Left lobe of liver (tissue), 2 donors: ENCODE results near the gene PBOV1. TPM values are rescaled to one million over a fixed set of nuclear protein-coding genes. Genes with fewer than 3 reads are reported as not detected.
A peak's percentile ranks its signal among the peaks of the same experiment; 100 is the strongest.
"Not testable (repeated sequence)": the region's sequence is repeated elsewhere in the genome, so short reads cannot be mapped to it uniquely, and the experiment has no call there.

Experiments used
- ATAC-seq: fragments of 200-7000 bp; cut with Tn5 transposase; one replicate; pipeline ENCODE4 v1.9.1; 2020; ENCODE audit warnings: mild to moderate bottlenecking, moderate library complexity
- DNase-seq: peaks from one replicate; pipeline ENCODE4 v3.0.0-alpha.2; 2020; ENCODE audit warnings: low spot score
- total RNA-seq: library from RNA; stranded (reverse); gene quantifications from one replicate; pipeline ENCODE4 v1.2.1, GENCODE V29; 2021
- donor health status: DM: no; HTN: no; CAD: no; lungs with moderate emphysema.
- donor health status: DM: no; HTN: yes; CAD: no.

The PBOV1 gene
- total RNA-seq, 1 donor from 2014 or later, result not detected

- ATAC-seq (peak; percentile 70), DNase-seq (no peak)
Measured at GRCh38 chr6:138239774-138240173, 21.5 kb upstream of the PBOV1 start.

DNA sequence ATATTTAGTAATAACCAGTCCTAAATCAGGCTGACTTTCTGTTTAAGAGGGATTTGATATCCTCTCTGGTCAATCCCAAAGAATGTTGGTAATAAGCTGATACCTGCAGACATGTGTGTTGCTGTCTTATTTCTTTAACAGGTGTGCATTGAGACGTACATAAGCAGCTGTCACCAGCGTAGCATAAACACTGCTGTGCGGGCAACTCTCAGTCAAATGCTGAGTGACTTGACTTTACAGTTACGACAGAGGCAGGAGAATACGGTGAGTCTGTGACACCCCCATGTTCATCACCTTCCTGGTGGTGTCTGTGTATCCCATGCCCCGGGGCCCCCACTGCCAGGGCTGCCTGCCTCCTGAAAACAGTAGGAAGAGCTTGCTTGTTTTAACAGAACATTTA lies 20.1 kb upstream of the PBOV1 start:
- DNase-seq (no peak), ATAC-seq (no peak)

DNA sequence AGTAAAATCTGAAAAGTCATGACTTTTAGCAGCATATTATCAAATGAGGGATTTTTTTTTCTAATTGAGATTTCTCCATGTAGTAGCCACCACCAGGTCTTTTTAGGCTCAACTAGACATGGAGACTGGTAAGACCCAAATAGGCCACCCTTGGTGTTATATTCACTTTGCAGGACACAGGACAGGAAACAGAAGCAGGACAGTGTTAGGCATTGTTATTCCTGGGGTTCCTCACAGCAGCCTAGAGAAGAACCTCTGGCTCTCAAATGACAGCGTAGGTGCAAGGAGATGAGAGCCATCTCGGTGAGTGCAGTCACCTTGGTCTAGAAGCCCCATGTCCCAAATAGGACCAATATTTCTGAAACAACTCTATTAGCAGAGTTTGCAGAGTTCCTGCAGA lies 19.2 kb upstream of the PBOV1 start:
- DNase-seq (no peak), ATAC-seq (no peak)

- ATAC-seq, result no peak
- no peak for DNase-seq
Measured at GRCh38 chr6:138235693-138236092, 17.4 kb upstream of the PBOV1 start.

GRCh38 chr6:138235205-138235604 lies 16.9 kb upstream of the PBOV1 start:
- DNase-seq (no peak), ATAC-seq (peak; percentile 59)

DNA sequence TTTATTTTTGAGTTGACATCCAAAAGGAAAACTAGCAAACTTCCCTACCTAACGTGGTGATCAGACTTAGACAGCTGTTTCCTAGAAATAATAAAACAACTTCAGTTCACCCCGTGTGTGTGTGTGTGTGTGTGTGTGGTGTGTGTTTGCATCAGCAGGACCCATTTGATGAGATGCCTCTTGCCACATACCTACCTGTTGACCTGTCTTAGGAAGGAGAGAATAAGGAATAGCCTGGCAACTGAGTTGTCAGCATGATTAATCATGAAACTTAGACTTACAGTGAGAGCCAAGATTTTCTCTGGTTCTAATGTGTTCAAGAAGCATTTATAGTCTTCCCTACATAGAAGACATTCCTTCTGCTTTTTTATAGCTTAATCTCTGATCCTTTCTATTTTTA lies 16.1 kb upstream of the PBOV1 start:
- no peak for ATAC-seq
- no peak for DNase-seq

- ATAC-seq (no peak), DNase-seq (no peak)
Measured at GRCh38 chr6:138231381-138231886, 13.1 kb upstream of the PBOV1 start.

DNA sequence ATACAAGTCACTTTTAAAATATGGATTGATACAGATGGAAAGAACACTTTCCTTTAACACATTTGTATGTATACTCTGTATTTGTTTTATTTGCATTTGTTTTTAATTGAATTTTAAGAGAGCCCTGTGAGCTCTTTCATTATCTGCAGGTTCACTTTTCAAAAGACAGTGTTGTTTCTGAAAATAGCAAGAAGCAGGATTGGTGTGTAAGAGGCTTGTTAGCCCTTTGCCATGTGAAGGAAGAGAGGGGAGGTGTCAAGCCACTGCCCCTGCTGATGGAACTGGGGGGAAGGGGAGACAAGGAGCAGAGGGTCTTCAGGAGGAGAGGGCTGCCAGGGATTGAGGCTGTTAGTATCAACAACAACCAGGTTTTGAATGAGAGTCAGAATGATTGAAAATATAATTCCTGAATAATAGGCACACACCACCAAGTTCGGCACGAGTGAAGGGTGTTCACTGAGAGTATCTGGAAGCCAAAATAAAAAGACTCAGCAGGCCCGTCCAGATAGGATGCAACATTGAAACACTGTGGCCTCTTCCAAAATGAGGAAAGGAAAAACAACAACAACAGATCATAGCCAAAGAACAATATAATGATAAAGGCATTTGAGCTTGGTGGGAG lies 12.6 kb upstream of the PBOV1 start:
- DNase-seq (no peak), ATAC-seq (no peak)

- no peak for ATAC-seq
- DNase-seq, result no peak
Measured at GRCh38 chr6:138230221-138230620, 11.9 kb upstream of the PBOV1 start.

GRCh38 chr6:138229663-138230179 lies 11.4 kb upstream of the PBOV1 start:
- ATAC-seq, result no peak
- no peak for DNase-seq

- ATAC-seq (no peak), DNase-seq (no peak)
Measured at GRCh38 chr6:138229072-138229471, 10.8 kb upstream of the PBOV1 start.

DNA sequence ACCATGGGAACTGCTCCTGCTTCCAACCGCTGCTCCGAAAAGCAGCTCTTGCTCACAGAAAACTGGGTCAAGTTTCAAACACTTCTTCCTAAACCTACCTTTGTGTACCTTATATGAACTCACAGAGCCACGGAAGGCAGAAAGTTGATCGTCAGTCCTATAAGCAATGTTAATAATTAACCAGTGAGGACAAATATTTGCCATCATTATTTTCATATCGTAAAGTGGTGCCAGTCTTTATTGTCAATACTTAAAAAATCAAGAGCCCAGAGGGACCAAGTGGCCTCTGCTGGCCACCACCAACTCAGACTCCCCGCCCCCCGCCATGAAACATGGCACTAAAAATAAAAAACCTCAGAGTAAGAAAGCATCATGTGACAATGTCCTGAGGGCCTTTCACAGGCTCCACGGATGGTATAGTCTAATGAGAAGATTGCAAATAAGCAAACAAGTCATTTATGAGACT lies 9.1 kb upstream of the PBOV1 start:
- no peak for DNase-seq
- ATAC-seq, result no peak

DNA sequence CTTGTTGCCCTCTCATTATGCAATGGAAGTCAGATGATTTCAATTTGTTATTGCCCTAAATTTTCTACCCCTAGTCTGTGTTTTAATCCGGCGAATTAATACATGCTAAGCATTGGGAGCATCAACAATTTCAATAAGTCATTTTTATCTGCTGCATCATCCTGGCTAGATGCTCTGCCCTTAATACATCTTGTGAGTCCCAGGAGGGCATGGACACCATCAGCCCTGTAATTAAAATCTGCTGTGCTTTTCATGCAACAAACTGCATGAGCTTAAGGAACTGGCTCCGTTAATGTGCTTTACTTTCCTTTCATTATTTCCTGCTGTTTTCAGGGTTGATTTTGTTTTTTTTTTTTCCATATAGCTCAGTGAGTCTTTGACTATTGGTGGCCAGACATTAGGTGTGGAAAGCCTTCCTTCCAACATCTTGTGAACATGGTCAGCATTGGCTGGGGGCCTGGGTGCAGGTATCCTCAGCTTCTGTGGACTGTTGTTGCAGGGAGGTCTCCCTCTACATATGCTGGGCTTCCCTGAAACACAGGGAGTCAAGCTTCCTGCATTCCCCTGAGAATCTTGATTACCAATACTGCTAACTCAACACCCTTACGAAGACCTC lies 8.5 kb upstream of the PBOV1 start:
- DNase-seq, result no peak
- ATAC-seq, result no peak

- ATAC-seq (no peak), DNase-seq (no peak)
Measured at GRCh38 chr6:138225953-138226352, 7.7 kb upstream of the PBOV1 start.

DNA sequence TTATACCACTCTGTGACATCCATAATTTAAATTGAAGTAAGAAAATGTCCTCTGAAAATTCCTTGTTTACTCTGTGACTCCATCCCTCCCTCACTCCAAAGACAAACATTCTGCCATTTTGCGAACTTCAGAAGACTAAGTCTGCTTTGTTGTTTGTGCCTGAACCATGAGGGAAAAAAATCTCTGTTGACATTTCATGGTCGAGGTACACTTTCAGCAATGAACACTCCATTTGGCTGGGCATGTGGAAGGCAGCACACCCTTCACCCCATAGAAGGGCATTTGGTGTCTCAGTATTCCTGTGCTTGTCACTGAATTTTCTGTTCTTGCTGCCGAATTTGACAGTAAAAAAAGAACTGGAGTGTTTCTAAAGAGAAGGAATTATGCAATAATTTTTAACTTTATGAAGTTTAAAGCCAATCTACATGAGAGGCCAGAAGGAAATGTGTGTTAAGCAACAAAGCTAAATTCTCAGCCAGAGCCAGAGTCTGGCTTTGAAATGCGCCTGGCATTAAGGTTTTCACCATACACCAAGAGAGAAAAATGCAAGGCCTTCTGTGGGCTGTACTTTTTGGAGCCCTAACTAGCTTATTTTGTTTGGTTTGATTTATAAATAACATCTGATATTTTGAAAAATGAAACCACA lies 4.7 kb upstream of the PBOV1 start:
- no peak for DNase-seq
- ATAC-seq, result no peak

DNA sequence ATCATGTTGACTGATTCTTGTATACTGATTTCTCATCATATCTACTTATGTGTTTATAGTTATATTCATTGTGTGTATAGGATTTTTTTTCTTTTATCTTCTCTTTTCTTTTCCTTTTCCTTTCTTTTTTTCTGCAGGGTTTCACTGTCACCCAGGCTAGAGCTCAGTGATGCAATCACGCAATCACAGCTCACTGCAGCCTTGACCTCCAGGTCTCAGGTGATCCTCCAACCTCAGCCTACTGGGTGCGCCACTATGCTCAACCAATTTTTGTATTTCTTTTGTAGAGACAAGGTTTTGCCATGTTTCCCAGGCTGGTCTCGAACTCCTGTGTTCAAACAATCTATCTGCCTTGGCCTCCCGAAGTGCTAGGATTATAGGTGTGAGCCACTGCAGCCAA lies 1.6 kb upstream of the PBOV1 start:
- DNase-seq (no peak), ATAC-seq (no peak)

GRCh38 chr6:138219398-138219797 lies 1.1 kb upstream of the PBOV1 start:
- no peak for DNase-seq
- no peak for ATAC-seq

DNA sequence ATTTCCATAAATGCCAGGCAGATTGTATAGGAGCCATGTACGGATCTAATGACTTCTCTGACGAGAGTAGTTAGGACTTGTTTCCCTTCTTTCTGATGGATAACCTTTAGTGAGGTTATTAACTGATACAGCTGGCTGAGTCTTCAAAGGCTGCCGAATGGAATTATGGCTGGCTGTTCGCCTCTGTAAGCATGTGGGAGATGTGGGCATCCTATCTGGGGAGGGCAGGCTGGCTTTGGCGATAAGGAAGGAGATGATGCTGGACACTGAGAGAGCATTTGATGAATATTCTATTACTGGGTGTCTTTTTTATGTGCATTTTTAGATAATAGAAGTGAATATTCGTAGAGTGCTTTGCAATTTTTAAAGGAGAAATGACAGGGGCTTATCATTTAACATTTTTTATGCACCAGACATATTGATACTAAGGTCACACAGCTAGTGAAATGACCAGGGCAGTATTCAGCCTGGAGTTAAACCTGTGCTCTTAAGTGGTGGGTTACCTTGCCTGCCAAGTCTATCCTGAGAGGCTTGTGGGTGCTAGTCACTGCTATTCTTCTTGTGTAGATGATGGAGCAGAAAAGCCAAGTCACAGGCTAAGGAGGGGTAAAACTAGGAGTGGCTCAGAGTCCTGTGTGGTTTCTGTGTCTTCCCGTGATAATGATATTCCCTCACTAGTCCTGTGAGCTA lies 3.1 kb downstream of the PBOV1 start:
- DNase-seq, result no peak
- ATAC-seq, result no peak

DNA sequence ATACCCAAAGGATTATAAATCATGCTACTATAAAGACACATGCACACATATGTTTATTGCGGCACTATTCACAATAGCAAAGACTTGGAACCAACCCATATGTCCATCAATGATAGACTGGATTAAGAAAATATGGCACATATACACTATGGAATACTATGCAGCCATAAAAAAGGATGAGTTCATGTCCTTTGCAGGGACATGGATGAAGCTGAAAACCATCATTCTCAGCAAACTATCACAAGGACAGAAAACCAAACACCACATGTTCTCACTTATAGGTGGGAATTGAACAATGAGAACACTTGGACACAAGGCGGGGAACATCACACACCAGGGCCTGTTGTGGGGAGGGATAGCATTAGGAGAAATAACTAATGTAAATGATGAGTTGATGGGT lies 5.8 kb downstream of the PBOV1 start:
- DNase-seq, ATAC-seq: not testable (repeated sequence)

GRCh38 chr6:138211601-138212000 lies 6.7 kb downstream of the PBOV1 start:
- no peak for DNase-seq
- ATAC-seq, result no peak

DNA sequence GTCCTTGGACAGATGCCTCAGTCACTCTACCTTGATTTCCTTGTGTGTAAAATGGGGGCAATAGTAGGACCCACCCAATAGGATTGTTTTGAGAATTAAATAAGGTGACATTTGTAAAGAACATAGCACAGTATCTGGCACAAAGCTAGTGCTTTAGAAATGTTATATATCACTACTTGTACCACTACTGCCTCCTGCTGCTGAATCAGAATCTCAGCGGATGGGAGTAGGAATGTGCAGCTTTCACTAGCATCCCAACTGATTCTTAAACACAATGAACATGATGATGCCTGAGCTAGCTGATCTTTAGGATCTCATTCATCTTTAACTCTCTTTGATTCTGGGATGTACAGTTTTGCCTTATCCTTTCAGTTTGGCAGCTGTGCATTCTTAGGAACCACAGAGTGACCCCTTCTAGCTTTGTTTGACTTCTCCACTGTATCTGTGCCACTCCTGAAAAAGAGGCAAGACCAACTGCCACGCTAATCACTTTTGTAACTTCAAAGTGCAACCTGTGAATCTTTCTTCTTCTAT lies 7.2 kb downstream of the PBOV1 start:
- DNase-seq (no peak), ATAC-seq (no peak)
